MG63 (cell line): ENCODE measurements around the gene ZCCHC3. TPM values are rescaled to one million over a fixed set of nuclear protein-coding genes. Genes with fewer than 3 reads are reported as not detected.
"Not testable (repeated sequence)": the region's sequence is repeated elsewhere in the genome, so short reads cannot be mapped to it uniquely, and the experiment has no call there.

Experiments
- DNase-seq: peaks from one replicate; pipeline ENCODE4 v3.0.0-alpha.2; 2020
- H3K27me3 ChIP-seq: fragments of 250-450 bp; sonication (Bioruptor Pico); 2 replicates; pipeline ENCODE4 v1.5.1; 2020; ENCODE audit warnings: mild to moderate bottlenecking, moderate library complexity
- H3K36me3 ChIP-seq: fragments of 250-450 bp; sonication (Bioruptor Pico); 2 replicates; pipeline ENCODE4 v1.5.1; 2020; ENCODE audit warnings: mild to moderate bottlenecking, moderate library complexity
- H3K4me3 ChIP-seq: fragments of 250-450 bp; sonication (Bioruptor Pico); 2 replicates; pipeline ENCODE4 v1.5.1; 2020; ENCODE audit warnings: mild to moderate bottlenecking, moderate library complexity
- H3K9me3 ChIP-seq: fragments of 250-450 bp; sonication (Bioruptor Pico); 2 replicates; pipeline ENCODE4 v1.5.1; 2020; ENCODE audit warnings: mild to moderate bottlenecking, moderate library complexity
- total RNA-seq: library from RNA; depleted of rRNA; stranded (reverse); fragments of >200 nt; shearing (Covaris generic); gene quantifications from 2 replicates; pipeline ENCODE4 v1.2.3, GENCODE V29; 2014; ENCODE audit warnings: low replicate concordance; rRNA removed

The ZCCHC3 gene, protein sequence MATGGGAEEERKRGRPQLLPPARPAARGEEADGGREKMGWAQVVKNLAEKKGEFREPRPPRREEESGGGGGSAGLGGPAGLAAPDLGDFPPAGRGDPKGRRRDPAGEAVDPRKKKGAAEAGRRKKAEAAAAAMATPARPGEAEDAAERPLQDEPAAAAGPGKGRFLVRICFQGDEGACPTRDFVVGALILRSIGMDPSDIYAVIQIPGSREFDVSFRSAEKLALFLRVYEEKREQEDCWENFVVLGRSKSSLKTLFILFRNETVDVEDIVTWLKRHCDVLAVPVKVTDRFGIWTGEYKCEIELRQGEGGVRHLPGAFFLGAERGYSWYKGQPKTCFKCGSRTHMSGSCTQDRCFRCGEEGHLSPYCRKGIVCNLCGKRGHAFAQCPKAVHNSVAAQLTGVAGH
- total RNA-seq = 9.1 and 13.5 TPM in 2 replicates

DNA sequence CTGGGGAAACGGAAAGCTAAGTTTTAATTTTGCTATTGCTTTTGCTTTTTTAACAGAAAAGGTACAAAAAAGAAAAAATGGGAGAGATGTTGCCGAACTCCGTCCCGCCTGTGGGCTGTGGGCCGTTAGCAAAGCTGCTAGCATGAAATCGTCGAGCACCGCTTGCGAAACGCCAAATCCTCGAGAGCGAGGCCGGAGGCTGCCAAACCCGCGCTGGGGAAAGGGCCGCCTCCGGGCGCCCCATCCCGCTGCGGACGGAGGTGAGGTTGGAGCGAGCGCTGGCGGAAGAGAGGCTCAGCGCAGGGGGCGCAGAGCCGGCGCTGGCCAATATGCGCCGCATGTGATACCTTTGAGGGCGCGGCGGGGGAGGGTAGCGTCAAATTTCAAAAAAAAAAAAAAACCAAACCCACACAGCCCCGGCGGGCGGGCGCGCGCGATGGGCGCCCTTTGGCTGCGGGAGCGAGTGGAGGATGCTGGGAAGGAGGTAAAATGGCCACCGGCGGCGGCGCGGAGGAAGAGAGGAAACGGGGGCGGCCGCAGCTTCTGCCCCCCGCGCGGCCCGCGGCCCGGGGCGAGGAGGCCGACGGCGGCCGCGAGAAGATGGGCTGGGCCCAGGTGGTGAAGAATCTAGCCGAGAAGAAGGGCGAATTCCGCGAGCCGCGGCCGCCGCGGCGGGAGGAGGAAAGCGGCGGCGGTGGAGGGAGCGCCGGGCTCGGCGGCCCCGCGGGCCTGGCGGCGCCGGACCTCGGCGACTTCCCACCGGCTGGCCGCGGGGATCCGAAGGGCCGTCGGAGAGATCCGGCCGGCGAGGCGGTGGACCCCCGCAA is at the start of gene ZCCHC3:
ZCCHC3 (plus strand) TSS at position 473 of the 827 bp plus-strand sequence; CDS start at position 490, 17 bp downstream.
- Histone ChIP-seq H3K9me3 (no peaks in the 10 kb centered on the region), H3K36me3 (peaks cover 7% of the 10 kb centered on the region), H3K4me3 (peak within 1 kb of the TSS; percentile 65), H3K27me3 (no peaks in the 10 kb centered on the region)
- peak; percentile 87 for DNase-seq

DNA sequence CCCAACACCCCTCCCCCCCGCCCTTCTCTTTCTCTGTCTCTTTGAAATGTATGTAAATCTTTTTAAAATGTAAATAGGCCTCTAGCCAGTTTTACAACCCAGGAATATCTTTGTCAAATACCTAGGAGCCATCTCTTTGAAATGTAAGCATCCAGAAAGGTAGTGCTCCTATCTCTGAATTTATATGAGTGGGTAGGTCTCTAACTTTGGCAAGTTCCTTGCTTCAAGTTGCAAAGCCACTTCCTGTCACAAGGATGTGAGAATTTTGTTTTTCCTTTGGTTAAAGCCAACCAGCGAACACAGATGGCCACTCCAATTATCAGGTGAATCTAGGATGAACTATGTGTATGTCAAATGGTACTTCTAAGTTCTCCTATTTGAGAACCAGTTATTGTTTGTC is 46.0 kb upstream of the ZCCHC3 start:
- DNase-seq = no peak
- Histone ChIP-seq H3K27me3 (no peaks in the 10 kb centered on the region), H3K4me3 (no peak overlapping the region), H3K9me3 (no peaks in the 10 kb centered on the region), H3K36me3 (no peaks in the 10 kb centered on the region)

DNA sequence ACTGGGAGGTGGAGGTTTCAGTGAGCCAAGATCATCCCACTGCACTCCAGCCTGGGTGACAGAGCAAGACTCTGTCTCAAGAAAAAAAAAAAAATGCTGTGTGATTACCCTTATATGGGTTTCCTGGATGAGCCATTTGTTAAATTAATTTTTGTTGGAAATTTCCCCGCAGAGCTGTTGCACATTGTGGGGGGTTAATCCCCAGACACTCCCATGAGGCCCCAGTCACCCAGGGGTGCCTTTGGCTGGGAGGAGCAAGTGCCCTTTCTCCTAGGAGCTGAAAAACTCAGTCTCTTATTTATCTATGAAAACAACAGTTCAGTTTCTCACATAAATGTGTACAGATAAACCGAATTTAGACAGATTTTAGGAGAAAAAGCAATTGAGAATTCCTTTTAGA is 44.6 kb upstream of the ZCCHC3 start:
- no peak for DNase-seq
- H3K9me3 ChIP-seq = no peaks in the 10 kb centered on the region
- no peaks in the 10 kb centered on the region for H3K27me3 ChIP-seq
- no peaks in the 10 kb centered on the region for H3K36me3 ChIP-seq
- H3K4me3 ChIP-seq = no peak overlapping the region

DNA sequence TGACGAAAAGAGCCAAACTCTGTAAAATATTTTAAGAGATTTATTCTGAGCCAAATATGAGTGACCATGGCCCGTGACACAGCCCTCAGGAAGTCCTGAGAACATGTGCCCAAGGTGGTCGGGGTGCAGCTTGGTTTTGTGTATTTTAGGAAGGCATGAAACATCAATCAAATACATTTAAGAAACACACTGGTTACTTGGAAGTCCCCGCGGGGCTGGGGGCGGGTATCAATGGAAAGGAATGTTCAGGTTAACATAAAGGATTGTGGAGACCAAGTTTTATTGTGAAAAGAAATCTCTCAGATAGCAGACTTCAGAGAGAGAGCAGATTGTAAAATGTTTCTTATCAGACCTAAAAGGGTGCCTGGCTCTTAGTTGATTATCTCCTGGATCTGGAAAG is 43.9 kb upstream of the ZCCHC3 start:
- H3K9me3 ChIP-seq, H3K4me3 ChIP-seq, H3K36me3 ChIP-seq, DNase-seq, H3K27me3 ChIP-seq: not testable (repeated sequence)

DNA sequence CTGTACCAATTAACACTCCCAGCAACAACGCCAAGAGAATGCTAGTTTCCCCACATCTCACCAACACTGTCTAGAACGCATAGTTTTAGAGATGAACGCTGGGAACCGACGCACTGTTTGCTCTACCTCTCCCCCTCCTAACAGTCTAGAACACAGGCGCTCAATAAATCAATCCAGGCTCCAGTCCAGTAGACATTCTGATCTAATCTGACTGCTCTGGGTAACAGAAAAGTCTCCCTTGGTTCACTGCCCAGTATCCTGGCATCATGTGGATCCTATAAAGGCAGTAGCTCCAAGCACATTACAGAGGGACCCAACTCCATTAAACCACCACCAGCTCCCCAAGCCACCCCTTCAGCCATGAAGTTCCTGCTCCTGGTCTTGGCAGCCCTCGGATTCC is 40.0 kb upstream of the ZCCHC3 start, which contains the start of gene DEFB132:
DEFB132 (plus strand) TSS at position 306 of the 400 bp plus-strand sequence; CDS start at position 361, 55 bp downstream.
- no peak for DNase-seq
- no peaks in the 10 kb centered on the region for H3K27me3 ChIP-seq
- no peak within 1 kb of the TSS for H3K4me3 ChIP-seq
- H3K9me3 ChIP-seq = no peaks in the 10 kb centered on the region
- no peaks in the 10 kb centered on the region for H3K36me3 ChIP-seq

DNA sequence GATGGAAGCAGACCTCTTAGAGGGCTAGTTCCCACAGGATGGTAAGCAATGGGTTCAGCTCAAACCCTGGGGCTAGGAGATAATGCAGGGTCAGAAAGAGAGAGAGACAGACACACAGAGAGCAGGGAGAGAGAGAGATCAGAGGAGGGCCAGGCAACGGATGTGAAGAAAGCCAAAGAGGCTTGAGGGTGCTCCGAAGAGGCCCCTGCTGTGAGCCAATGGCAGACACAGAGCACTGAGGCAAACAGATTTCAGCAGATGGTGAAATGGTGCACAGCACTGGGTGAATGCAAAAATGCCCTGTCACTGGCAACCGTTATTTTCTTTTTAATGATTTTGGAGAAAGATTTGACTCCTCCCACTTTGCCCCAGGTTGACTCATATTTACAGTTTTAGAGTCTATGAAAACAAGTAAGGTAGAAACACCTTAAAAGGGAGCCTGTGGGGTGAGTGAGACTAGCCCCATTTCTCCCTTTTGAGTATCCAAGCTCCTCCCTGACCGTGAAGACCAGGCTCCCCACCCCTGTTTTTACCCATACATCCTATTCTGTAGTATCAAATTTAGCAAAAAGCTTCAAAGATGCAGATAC is 39.0 kb upstream of the ZCCHC3 start:
- Histone ChIP-seq H3K4me3 (no peak overlapping the region), H3K27me3 (no peaks in the 10 kb centered on the region), H3K36me3 (no peaks in the 10 kb centered on the region), H3K9me3 (no peaks in the 10 kb centered on the region)
- DNase-seq = no peak

DNA sequence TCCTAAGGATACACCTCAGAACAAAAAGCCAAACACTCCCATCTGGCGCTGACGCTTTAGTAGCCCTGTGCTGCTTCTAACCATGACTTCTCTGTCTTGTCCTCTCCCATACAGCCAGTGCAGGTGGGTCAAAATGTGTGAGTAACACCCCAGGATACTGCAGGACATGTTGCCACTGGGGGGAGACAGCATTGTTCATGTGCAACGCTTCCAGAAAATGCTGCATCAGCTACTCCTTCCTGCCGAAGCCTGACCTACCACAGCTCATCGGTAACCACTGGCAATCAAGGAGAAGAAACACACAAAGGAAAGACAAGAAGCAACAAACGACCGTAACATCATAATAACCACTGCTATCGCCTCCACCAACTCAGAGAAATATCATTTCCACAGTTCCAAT is 38.4 kb upstream of the ZCCHC3 start:
- H3K9me3 ChIP-seq = no peaks in the 10 kb centered on the region
- no peak for DNase-seq
- H3K4me3 ChIP-seq = no peak overlapping the region
- no peaks in the 10 kb centered on the region for H3K27me3 ChIP-seq
- H3K36me3 ChIP-seq = no peaks in the 10 kb centered on the region

DNA sequence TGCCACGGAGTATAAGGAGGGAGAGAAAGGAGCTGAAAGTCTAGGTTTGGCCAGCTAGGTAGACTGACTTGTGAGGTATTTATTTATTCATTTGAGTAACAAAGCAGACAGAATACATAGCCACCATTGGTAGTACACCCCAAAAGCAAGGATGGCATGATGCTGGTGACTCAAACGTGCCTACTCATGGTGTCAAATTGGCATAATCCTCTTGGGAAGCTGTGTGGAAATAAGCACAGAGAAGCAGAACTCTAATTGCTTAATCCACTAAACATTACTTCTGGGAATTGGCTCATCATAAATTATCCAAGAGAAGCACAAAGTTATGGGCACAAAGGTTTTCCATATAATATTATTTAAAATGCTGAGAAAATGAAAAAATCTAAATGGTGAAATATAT is 37.4 kb upstream of the ZCCHC3 start:
- Histone ChIP-seq H3K27me3 (no peaks in the 10 kb centered on the region), H3K4me3 (no peak overlapping the region), H3K9me3 (no peaks in the 10 kb centered on the region), H3K36me3 (no peaks in the 10 kb centered on the region)
- DNase-seq = no peak

DNA sequence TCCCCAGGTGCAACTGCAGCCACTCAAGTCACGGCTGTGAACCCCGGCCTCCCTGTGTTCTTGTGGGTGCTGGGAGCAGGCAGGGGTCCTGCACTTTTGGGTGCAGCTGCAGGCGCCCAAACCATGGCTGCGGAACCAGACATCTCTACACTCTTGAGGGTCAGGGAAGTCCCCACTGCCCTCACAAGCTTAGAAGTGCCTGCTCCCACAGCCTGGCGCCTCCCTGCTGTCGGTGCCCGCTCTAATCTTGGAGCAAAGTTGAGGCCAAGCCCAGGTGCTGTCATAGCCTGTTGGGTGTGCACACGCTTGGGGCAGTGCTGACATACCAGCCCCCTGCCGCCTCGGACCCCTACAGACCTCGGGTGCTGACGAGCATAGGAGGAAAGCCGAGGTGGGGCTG is 33.7 kb upstream of the ZCCHC3 start:
- H3K27me3 ChIP-seq = no peaks in the 10 kb centered on the region
- no peak for DNase-seq
- H3K9me3 ChIP-seq = no peaks in the 10 kb centered on the region
- no peak overlapping the region for H3K4me3 ChIP-seq
- no peaks in the 10 kb centered on the region for H3K36me3 ChIP-seq

DNA sequence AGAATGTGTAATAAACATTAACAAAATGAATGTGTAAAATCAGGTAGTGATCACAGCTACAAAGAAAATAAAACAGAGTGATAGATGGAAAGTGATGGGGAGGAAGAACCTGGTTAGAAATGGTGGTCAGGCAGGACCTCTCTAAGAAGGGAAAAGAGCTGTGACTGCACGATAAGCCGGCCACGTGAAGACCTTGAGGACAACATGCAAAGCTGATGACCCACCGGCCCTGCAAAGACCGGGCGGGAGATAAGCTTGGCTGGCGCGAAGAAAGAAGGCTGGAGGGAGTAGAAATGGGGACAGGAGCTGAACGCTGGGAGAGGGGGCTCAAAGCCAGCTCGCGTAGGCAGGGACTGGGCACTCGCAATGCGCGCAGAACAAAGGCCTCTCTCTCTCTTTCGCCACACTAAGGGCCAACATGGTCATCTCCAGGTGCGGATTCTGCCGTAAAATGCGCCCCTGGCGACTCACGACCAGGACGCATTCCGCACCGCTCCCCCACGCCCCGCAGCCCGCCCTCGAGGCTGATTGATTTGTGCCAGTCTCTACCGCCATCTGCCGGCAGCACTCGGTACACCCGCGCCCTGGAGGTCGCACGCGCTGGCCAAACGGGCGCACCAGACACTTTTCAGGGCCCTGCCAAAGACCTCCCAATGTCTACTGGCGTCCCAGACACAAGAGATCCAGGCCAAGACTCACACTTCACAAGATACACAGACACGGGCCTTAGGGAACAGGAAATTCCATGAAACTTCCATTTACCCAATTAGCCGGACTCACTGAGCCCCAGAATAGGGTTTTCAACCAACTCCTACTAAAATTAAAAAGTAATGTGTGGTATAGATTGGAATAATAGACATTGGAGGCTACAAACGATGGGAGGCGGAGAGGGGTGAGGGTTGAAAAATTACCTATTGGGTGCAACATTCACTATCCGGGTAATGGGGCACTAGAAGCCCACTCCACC is 30.5 kb upstream of the ZCCHC3 start:
- no peaks in the 10 kb centered on the region for H3K9me3 ChIP-seq
- peak; percentile 72 for DNase-seq
- H3K27me3 ChIP-seq = no peaks in the 10 kb centered on the region
- H3K4me3 ChIP-seq = peak overlapping the region; percentile 46
- no peaks in the 10 kb centered on the region for H3K36me3 ChIP-seq

DNA sequence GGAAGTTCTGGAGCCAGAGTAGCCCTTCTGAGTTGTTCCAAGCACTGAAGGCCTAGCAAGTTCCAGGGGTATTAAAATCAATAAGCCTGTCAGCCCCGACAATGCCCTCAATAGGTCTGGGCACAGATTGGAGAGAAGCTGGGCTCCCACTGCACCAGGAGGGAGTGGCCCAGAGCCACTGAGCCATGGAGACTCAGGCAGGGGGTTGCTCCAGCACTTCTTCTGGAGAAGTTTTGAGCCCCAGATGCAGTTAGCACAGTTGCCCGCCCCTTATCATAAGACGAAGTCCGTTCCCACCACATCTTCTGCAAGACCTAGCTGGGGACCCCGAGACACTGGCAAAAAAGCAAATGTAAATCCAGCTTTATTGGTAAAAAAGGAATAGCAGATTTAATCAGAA is 26.9 kb upstream of the ZCCHC3 start:
- no peak overlapping the region for H3K4me3 ChIP-seq
- DNase-seq = no peak
- no peaks in the 10 kb centered on the region for H3K27me3 ChIP-seq
- H3K9me3 ChIP-seq = no peaks in the 10 kb centered on the region
- no peaks in the 10 kb centered on the region for H3K36me3 ChIP-seq

DNA sequence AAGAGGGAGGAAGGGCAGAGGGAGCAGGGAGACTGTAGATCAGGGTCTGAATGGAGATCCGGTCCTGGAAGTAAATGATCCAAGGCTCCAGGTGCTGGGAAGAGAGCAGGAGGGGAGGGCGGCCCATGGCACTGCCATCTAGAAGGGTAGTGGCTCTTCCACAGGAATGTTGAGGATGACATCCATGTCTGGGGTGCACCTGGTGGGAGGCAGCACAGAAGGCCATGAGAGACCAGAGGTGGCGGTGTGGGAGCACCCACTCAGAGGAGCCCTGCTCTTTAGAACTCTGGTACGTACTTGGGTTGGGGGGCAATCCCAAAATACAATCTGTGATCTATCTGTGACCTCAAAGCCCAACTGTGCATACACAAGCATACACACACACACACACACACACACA is 26.3 kb upstream of the ZCCHC3 start:
- Histone ChIP-seq H3K27me3 (no peaks in the 10 kb centered on the region), H3K4me3 (no peak overlapping the region), H3K36me3 (no peaks in the 10 kb centered on the region), H3K9me3 (no peaks in the 10 kb centered on the region)
- no peak for DNase-seq

DNA sequence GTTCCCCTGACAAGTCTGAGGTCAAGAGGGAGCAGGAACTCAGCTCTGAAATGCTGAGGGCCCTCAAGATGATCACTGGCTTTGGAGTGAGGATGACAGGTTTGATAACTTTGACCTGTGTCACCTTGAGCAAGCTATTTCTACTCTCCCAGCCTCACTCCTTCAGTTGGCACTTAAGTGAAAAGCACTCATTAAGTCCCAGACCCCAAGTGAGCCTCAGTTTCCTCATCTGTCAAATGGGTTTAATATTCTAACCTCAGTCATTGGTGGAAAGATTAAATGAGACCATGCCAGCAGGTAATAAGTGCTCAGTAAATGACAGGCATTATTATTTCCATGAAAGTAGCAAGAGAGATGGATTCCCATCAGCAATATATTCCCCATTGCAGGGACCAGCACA is 25.8 kb upstream of the ZCCHC3 start:
- H3K27me3 ChIP-seq = no peaks in the 10 kb centered on the region
- no peak for DNase-seq
- no peaks in the 10 kb centered on the region for H3K9me3 ChIP-seq
- H3K4me3 ChIP-seq = no peak overlapping the region
- no peaks in the 10 kb centered on the region for H3K36me3 ChIP-seq

DNA sequence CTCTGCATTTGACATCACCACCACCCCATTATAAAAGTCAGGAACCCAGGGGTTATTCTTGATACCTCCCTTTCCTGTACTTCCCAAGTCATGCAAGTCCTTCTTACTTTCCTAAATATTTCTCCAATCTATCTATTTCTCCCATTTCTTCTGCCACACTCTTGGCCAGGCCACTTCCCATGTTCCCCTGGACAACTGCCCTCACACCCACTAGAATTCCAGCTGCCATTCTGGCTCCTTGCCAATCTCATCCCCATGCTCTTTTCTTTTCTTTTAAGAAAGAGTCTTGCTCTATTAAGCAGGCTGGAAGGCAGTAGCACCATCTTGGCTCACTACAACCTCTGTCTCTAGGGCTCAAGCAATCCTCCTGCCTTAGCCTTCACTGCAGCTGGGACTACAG is 24.7 kb upstream of the ZCCHC3 start:
- H3K36me3 ChIP-seq = no peaks in the 10 kb centered on the region
- no peak overlapping the region for H3K4me3 ChIP-seq
- H3K27me3 ChIP-seq = no peaks in the 10 kb centered on the region
- no peaks in the 10 kb centered on the region for H3K9me3 ChIP-seq
- no peak for DNase-seq

DNA sequence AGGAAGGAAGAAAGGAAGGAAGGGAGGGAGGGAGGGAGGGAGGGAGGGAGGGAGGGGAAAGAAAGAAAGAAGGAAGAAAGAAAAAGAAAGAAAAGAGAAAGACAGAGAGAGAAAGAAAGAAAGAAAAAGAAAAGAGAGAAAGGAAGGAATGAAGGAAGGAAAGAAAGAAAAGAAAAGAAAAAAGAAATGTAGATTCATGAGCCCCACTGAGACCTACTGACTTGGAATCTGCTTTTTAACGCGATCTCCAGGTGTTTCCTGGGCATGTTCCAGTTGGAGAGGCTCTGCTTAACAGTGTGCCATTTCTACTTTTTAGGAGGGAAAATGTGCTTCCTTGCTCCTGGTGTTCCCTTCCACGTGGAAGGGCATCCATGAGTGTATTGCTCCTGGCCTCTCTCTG is 23.5 kb upstream of the ZCCHC3 start:
- no peak for DNase-seq
- no peak overlapping the region for H3K4me3 ChIP-seq
- no peaks in the 10 kb centered on the region for H3K36me3 ChIP-seq
- H3K27me3 ChIP-seq = no peaks in the 10 kb centered on the region
- H3K9me3 ChIP-seq = no peaks in the 10 kb centered on the region

DNA sequence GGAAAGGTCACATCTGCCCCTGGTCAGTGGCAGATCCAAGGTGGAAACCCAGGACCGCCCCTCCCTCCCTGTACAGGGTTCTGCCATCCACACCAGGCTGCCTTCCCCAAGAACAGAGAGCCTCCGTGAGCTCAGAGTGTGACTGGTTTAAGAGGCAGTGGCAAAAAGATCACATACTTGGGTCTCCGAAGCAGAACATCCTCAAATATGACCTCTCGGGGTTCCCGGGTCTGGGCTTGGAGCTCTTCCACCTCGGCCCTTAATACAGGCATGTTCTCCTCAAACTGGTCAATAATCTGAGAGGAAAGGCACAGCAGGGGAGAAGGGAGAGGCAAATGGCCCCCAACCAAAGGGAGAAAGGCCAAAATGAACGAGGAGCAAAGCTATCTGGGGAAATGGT is 21.6 kb upstream of the ZCCHC3 start:
- Histone ChIP-seq H3K27me3 (no peaks in the 10 kb centered on the region), H3K36me3 (no peaks in the 10 kb centered on the region), H3K9me3 (no peaks in the 10 kb centered on the region), H3K4me3 (no peak overlapping the region)
- no peak for DNase-seq
